NCI-H345 treated with DMSO at 0.1 percent for 48 hours (cell line): ENCODE data around the gene ARSH.
"Not testable (repeated sequence)": the region's sequence is repeated elsewhere in the genome, so short reads cannot be mapped to it uniquely, and the experiment has no call there.

ENCODE experiments used
- DNase-seq: peaks from one replicate; lab custom pipeline; 2025; ENCODE audit not compliant: unreplicated experiment; lab: John Stamatoyannopoulos, UW

Gene ARSH

GRCh38 chrX:3006495-3006894 lies at the start of gene ARSH:
Gene ARSH (plus strand): TSS chrX:3006546. CDS start chrX:3006613, 67 bp downstream.
- DNase-seq, result no peak

GRCh38 chrX:2958199-2958598 lies 48.1 kb upstream of the ARSH start:
- no peak for DNase-seq

- no peak for DNase-seq
These were observed 45.4 kb upstream of the ARSH start for GRCh38 chrX:2960861-2961515.

GRCh38 chrX:2962381-2962780 lies 44.0 kb upstream of the ARSH start:
- DNase-seq, result no peak

- DNase-seq, result not testable (repeated sequence)
These were observed 42.9 kb upstream of the ARSH start for GRCh38 chrX:2963449-2963848.

GRCh38 chrX:2963992-2964794 lies 42.2 kb upstream of the ARSH start:
- DNase-seq, result not testable (repeated sequence)

- no peak for DNase-seq
These were observed 40.4 kb upstream of the ARSH start for GRCh38 chrX:2965965-2966364.

- DNase-seq, result no peak
These were observed 39.3 kb upstream of the ARSH start for GRCh38 chrX:2967012-2967411.

GRCh38 chrX:2967584-2967983 lies 38.8 kb upstream of the ARSH start:
- no peak for DNase-seq

- DNase-seq, result no peak
These were observed 38.1 kb upstream of the ARSH start for GRCh38 chrX:2967998-2968909.

GRCh38 chrX:2969021-2969420 lies 37.3 kb upstream of the ARSH start:
- DNase-seq, result no peak

GRCh38 chrX:2972391-2972790 lies 34.0 kb upstream of the ARSH start:
- DNase-seq, result no peak

GRCh38 chrX:2974961-2975360 lies 31.4 kb upstream of the ARSH start:
- DNase-seq, result no peak

- not testable (repeated sequence) for DNase-seq
These were observed 27.7 kb upstream of the ARSH start for GRCh38 chrX:2978639-2979038.

GRCh38 chrX:2984342-2984741 lies 22.0 kb upstream of the ARSH start:
- DNase-seq, result no peak

- no peak for DNase-seq
These were observed 16.8 kb upstream of the ARSH start for GRCh38 chrX:2989565-2989964.

- DNase-seq, result no peak
These were observed 4.2 kb downstream of the ARSH start for GRCh38 chrX:3010532-3010931.

GRCh38 chrX:3017492-3017891 lies 11.1 kb downstream of the ARSH start:
- DNase-seq, result no peak

GRCh38 chrX:3024176-3024575 lies 17.8 kb downstream of the ARSH start:
- no peak for DNase-seq

GRCh38 chrX:3026074-3026815 lies 19.9 kb downstream of the ARSH start:
- no peak for DNase-seq

- DNase-seq, result no peak
These were observed 22.8 kb downstream of the ARSH start for GRCh38 chrX:3029129-3029528.
